ENCODE data around the gene POTEB. TPM values are rescaled to one million over a fixed set of nuclear protein-coding genes. Genes with fewer than 3 reads are reported as not detected.
"Not testable (repeated sequence)": the region's sequence is repeated elsewhere in the genome, so short reads cannot be mapped to it uniquely, and the experiment has no call there.

POTEB gene
- total RNA-seq, result not detected
- long read RNA-seq, donor 1, result 0 reads
- long read RNA-seq, donor 2, result 0 reads

DNA sequence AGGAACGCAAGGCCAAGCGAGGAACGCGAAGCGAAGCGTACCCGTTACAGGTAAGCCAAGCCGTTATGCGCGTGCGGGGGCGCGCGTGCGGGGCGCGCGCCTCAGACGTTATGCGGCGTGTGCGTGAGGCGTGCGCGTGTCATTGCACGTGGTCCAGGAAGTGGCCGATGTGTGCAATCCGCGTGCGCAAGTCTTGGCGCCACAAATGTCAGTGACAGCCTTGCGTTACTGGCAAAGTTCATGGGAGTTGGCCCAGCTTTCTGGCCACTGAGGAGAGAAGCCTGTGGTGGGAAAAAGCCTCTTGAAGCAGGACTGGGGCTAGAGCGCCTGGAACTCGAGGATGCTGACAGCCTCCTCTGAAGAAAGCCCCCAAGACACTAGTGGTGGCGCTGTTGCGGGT lies at the start of gene POTEB:
TSS of gene POTEB (minus strand) at position 101 of the 400 bp plus-strand sequence. CDS start 489 bp downstream, outside the sequence.
- intact Hi-C loops (cut with DNase I); DNase-seq (ENCODE audit: low spot score): not testable (repeated sequence)

GRCh38 chr15:21890955-21891354 lies 13.4 kb upstream of the POTEB start:
- DNase-seq (ENCODE audit: low spot score); intact Hi-C loops (cut with DNase I): not testable (repeated sequence)

DNA sequence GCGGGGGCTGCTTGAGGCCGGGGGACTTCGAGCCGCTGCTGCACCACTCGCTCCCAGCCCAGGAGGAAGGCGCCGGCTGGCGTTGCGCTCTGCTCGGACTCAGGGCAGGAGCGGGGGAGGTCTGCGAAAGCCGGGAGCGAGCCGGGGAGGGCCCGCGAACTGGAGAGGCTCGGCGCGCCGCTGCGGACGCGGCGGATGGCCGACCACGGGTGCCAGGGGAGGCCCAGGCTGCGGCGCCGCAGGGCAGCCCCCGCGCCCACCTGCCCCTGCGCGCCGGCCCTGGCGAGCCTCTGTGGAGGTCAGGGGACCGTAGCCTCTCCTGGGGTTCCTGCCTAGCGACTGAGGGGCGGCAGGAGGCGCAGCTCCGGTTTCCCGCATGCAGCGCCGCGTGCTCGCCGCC lies 12.0 kb upstream of the POTEB start:
- intact Hi-C loops (cut with DNase I), result not testable (repeated sequence)

DNA sequence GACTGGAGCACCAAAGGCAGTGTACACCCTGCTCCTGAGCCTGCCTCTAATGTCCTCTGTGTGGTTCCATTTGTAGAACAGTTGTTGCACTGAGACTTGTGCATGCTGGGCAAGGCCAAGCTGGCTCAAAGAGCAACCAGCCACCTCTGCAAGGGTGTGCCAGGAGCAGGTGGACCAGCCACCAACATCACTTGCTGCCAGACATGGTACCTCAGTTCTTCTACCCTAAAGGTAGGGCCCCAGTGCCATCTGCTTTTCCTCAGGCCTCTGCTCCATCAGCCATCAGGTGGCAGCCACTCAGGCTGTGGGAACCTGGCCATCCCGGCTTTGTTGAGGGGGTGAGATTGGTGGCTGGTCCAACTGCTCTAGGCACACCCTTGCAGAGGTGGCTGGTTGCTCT lies 38.7 kb downstream of the POTEB start:
- intact Hi-C loops (cut with DNase I), result not testable (repeated sequence)
- DNase-seq (ENCODE audit: low spot score), result peak; percentile 5

More for the DNA sequence above, 12.0 kb upstream of the POTEB start:
- not testable (repeated sequence) for DNase-seq (ENCODE audit: low spot score)

Small RNA genes within 50 kb of the gene (microRNA-seq; reads per million reads assigned to microRNA genes)
- 0 reads per million in 2 donors for gene MIR3118-4 (ENCODE audit: borderline microRNAs expressed in 2 of 2)

Other genes starting within 250 kb of the POTEB start
- gene OR4M2, start 202.8 kb upstream of the POTEB start, total RNA-seq, result not detected

All from posterior vena cava (tissue), 2 donors.